Effector memory CD4-positive, alpha-beta T cell (primary cell): ENCODE measurements around the gene PPP1R16B.
A peak's percentile ranks its signal among the peaks of the same experiment; 100 is the strongest.
"Not testable (repeated sequence)": the region's sequence is repeated elsewhere in the genome, so short reads cannot be mapped to it uniquely, and the experiment has no call there.

ENCODE experiments used
- DNase-seq, 3 donors: peaks; one replicate each; pipeline ENCODE4 v3.0.0-alpha.2; 2020
- H3K27ac ChIP-seq: 2 replicates; pipeline ENCODE4 v1.7.0; 2013; ENCODE audit warnings: mild to moderate bottlenecking, low read length, moderate library complexity; ENCODE audit not compliant: insufficient read depth, poor library complexity, severe bottlenecking
- H3K27me3 ChIP-seq: replicated peaks from 2 replicates; pipeline ENCODE4 v1.7.0; 2013; ENCODE audit warnings: mild to moderate bottlenecking, low read length; ENCODE audit not compliant: insufficient read depth, control insufficient read depth, poor library complexity, severe bottlenecking
- H3K36me3 ChIP-seq: 2 replicates; pipeline ENCODE4 v1.7.0; 2013; ENCODE audit warnings: mild to moderate bottlenecking, low read length, moderate library complexity; ENCODE audit not compliant: control insufficient read depth, insufficient read depth
- H3K4me1 ChIP-seq: 2 replicates; pipeline ENCODE4 v1.7.0; 2013; ENCODE audit warnings: low read length, mild to moderate bottlenecking; ENCODE audit not compliant: control insufficient read depth, insufficient read depth, poor library complexity, severe bottlenecking
- H3K4me3 ChIP-seq: 2 replicates; pipeline ENCODE4 v1.7.0; 2013; ENCODE audit warnings: low read length, low read depth, mild to moderate bottlenecking; ENCODE audit not compliant: insufficient read depth, poor library complexity, severe bottlenecking
- H3K9me3 ChIP-seq: 2 replicates; pipeline ENCODE4 v1.7.0; 2013; ENCODE audit warnings: mild to moderate bottlenecking, low read length, moderate library complexity; ENCODE audit not compliant: control insufficient read depth

The PPP1R16B gene

GRCh38 chr20:38805958-38806854 is 709 bp downstream of the PPP1R16B start:
- DNase-seq, result peak; percentile 27 to 41 (median 31)
- H3K27me3 ChIP-seq, result no peaks in the 10 kb centered on the region
- H3K9me3 ChIP-seq, result no peaks in the 10 kb centered on the region
- peaks cover 11% of the 10 kb centered on the region for H3K36me3 ChIP-seq
- H3K27ac ChIP-seq, result peak overlapping the region; percentile 99
- H3K4me3 ChIP-seq, result peak overlapping the region; percentile 87
- H3K4me1 ChIP-seq, result peaks cover 45% of the 10 kb centered on the region

GRCh38 chr20:38806855-38807655 is 1.6 kb downstream of the PPP1R16B start:
- peaks cover 52% of the 10 kb centered on the region for H3K4me1 ChIP-seq
- H3K36me3 ChIP-seq, result peaks cover 15% of the 10 kb centered on the region
- H3K27me3 ChIP-seq, result no peaks in the 10 kb centered on the region
- peak; percentile 24 to 48 (median 29) for DNase-seq
- H3K9me3 ChIP-seq, result no peaks in the 10 kb centered on the region
- H3K27ac ChIP-seq, result peak overlapping the region; percentile 99
- H3K4me3 ChIP-seq, result peak overlapping the region; percentile 87

GRCh38 chr20:38809942-38810341 is 4.4 kb downstream of the PPP1R16B start:
- H3K9me3 ChIP-seq, result no peaks in the 10 kb centered on the region
- H3K4me3 ChIP-seq, result no peak overlapping the region
- H3K4me1 ChIP-seq, result peaks cover 44% of the 10 kb centered on the region
- H3K36me3 ChIP-seq, result peaks cover 15% of the 10 kb centered on the region
- no peaks in the 10 kb centered on the region for H3K27me3 ChIP-seq
- H3K27ac ChIP-seq, result no peak overlapping the region
- DNase-seq, result no peak

- H3K27me3 ChIP-seq, result no peaks in the 10 kb centered on the region
- H3K9me3 ChIP-seq, result no peaks in the 10 kb centered on the region
- H3K27ac ChIP-seq, result no peak overlapping the region
- no peak overlapping the region for H3K4me3 ChIP-seq
- peaks cover 15% of the 10 kb centered on the region for H3K36me3 ChIP-seq
- DNase-seq, result no peak
- H3K4me1 ChIP-seq, result peaks cover 39% of the 10 kb centered on the region
Measured at GRCh38 chr20:38810926-38811630, 5.6 kb downstream of the PPP1R16B start.

DNA sequence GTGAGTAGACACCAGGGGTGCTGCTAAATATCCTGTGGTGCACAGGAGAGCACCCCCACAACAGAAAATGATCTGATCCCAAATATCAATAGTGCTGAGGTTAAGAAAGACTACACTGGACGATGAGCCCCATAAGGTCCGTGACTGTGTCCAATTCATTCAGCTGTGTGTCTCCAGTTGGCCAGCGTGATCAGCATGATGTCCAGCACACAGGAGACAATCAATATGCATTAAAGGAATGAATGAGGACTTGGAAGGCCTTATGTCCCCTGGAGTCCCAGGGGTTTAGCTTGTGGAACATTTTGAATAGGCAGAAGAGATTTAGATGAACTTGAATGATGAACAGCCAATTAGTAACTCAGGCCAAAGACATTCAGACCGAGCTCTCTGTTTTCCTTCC is 6.3 kb downstream of the PPP1R16B start:
- no peak overlapping the region for H3K4me3 ChIP-seq
- no peak overlapping the region for H3K27ac ChIP-seq
- DNase-seq, result no peak
- H3K9me3 ChIP-seq, result no peaks in the 10 kb centered on the region
- H3K27me3 ChIP-seq, result no peaks in the 10 kb centered on the region
- peaks cover 39% of the 10 kb centered on the region for H3K4me1 ChIP-seq
- H3K36me3 ChIP-seq, result peaks cover 15% of the 10 kb centered on the region

DNA sequence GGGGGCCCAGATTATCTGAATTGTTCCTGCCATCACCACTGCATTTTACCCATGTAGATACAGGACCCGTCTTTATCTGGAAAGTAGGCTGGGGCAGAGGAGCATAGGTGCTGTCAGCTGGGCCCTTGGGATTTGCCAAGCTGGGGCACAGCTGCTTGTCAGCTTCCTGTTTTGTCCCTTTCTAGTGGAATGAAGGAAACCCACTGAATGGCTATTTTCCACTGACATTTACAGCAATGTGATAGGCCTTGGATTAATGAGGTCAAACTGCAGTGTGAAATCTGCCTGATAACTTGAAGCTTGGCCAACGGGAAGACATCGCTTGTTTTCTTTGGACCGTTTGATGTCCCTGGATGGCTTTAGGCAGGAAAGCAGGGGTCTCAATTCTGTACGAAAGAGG is 6.7 kb downstream of the PPP1R16B start:
- Histone ChIP-seq H3K4me1 (peaks cover 37% of the 10 kb centered on the region), H3K27me3 (no peaks in the 10 kb centered on the region), H3K36me3 (peaks cover 15% of the 10 kb centered on the region), H3K9me3 (no peaks in the 10 kb centered on the region), H3K27ac (no peak overlapping the region), H3K4me3 (no peak overlapping the region)
- no peak for DNase-seq

- Histone ChIP-seq H3K4me1 (peaks cover 29% of the 10 kb centered on the region), H3K9me3 (no peaks in the 10 kb centered on the region), H3K27ac (no peak overlapping the region), H3K4me3 (no peak overlapping the region), H3K36me3 (peaks cover 15% of the 10 kb centered on the region), H3K27me3 (no peaks in the 10 kb centered on the region)
- DNase-seq, result no peak
Measured at GRCh38 chr20:38812709-38813573, 7.4 kb downstream of the PPP1R16B start.

GRCh38 chr20:38813574-38813962 is 8.1 kb downstream of the PPP1R16B start:
- H3K36me3 ChIP-seq, result peaks cover 17% of the 10 kb centered on the region
- not testable (repeated sequence) for H3K4me3 ChIP-seq, H3K9me3 ChIP-seq, H3K27ac ChIP-seq, DNase-seq, H3K27me3 ChIP-seq
- H3K4me1 ChIP-seq, result peaks cover 23% of the 10 kb centered on the region

GRCh38 chr20:38815446-38815845 is 9.9 kb downstream of the PPP1R16B start:
- no peaks in the 10 kb centered on the region for H3K9me3 ChIP-seq
- no peak overlapping the region for H3K27ac ChIP-seq
- H3K27me3 ChIP-seq, result no peaks in the 10 kb centered on the region
- no peak for DNase-seq
- H3K4me1 ChIP-seq, result peaks cover 14% of the 10 kb centered on the region
- no peak overlapping the region for H3K4me3 ChIP-seq
- peaks cover 16% of the 10 kb centered on the region for H3K36me3 ChIP-seq
